GM18909 (cell line): ENCODE measurements around the gene PCNX3.
"Not testable (repeated sequence)": the region's sequence is repeated elsewhere in the genome, so short reads cannot be mapped to it uniquely, and the experiment has no call there.

ENCODE experiments used
- ATAC-seq: cut with Tn5 transposase; IDR thresholded peaks from one replicate; pipeline ENCODE4 v1.9.1; 2021; ENCODE audit warnings: mild to moderate bottlenecking; ENCODE audit not compliant: unreplicated experiment, poor library complexity

The PCNX3 gene

GRCh38 chr11:65680192-65680743, 64.7 kb downstream of the PCNX3 start:
- ATAC-seq: no peak

GRCh38 chr11:65683480-65683879, 67.9 kb downstream of the PCNX3 start:
- not testable (repeated sequence) for ATAC-seq

GRCh38 chr11:65685981-65686380, 70.4 kb downstream of the PCNX3 start:
- ATAC-seq: no peak
